GM12878 (cell line): ENCODE measurements around the gene SYNPO. TPM values are rescaled to one million over a fixed set of nuclear protein-coding genes. Genes with fewer than 3 reads are reported as not detected.

Experiments used
- ATAC-seq: fragments of 200-7000 bp; cut with Tn5 transposase; 3 replicates; pipeline ENCODE4 v1.9.1; 2020; ENCODE audit warnings: mild to moderate bottlenecking, moderate library complexity
- BruUV-seq: library from RNA; stranded (reverse); fragments of 400-500 nt; replicated peaks from 2 replicates; lab custom pipeline; 2021; lab: Mats Ljungman, UMichigan
- CTCF ChIA-PET: fragments of 300-600 bp; sonication (Branson Sonifier 250); formaldehyde crosslinking; extraction: SDS; loops from one replicate; lab custom pipeline; 2021; ENCODE audit warnings: inconsistent platforms; lab: Yijun Ruan, JAX
- POLR2A ChIA-PET: fragments of 350-600 bp; formaldehyde crosslinking; extraction: SDS; loops from one replicate; lab custom pipeline; 2021; ENCODE audit warnings: inconsistent platforms; lab: Charles Lee
- RAD21 ChIA-PET: fragments of 300-600 bp; sonication (Branson Sonifier 250); formaldehyde crosslinking; loops from one replicate; lab custom pipeline; 2023; ENCODE audit warnings: antibody characterized with exemption; ENCODE audit not compliant: unreplicated experiment; lab: Charles Lee
- SMC1A ChIA-PET: fragments of 300-600 bp; sonication (Branson Sonifier 250); formaldehyde crosslinking; loops from one replicate; lab custom pipeline; 2023; ENCODE audit not compliant: unreplicated experiment, uncharacterized antibody; lab: Charles Lee
- DNase-seq: peaks from one replicate; pipeline ENCODE4 v3.0.0-alpha.2; 2011; ENCODE audit warnings: low read depth, low spot score
- FAIRE-seq: peaks from 3 replicates; lab custom pipeline; 2011; peaks lifted over from hg19 to GRCh38; lab: Jason Lieb, UNC
- H2AFZ ChIP-seq: 2 replicates; pipeline ENCODE4 v1.6.0; 2011; ENCODE audit warnings: low read depth, low read length, control low read depth; ENCODE audit not compliant: control insufficient read depth
- H3K27ac ChIP-seq: 2 replicates; pipeline ENCODE4 v1.5.1; 2011; ENCODE audit warnings: control low read depth; ENCODE audit not compliant: control insufficient read depth, insufficient read depth
- H3K27me3 ChIP-seq, 2 experiments: replicated peaks in 1 of 2; 2 replicates each; pipeline versions ENCODE4 v1.6.0 to v1.6.1; 2011; ENCODE audit warnings: low read length in 1 of 2; ENCODE audit not compliant: control insufficient read depth in 2 of 2, insufficient read depth in 2 of 2
- H3K36me3 ChIP-seq, 2 experiments: 2 replicates each; pipeline ENCODE4 v1.5.1; 2011; ENCODE audit warnings: low read length in 1 of 2; ENCODE audit not compliant: control insufficient read depth in 2 of 2, insufficient read depth in 2 of 2
- H3K4me1 ChIP-seq: 2 replicates; pipeline ENCODE4 v1.6.1; 2011; ENCODE audit warnings: mild to moderate bottlenecking, low read length, moderate library complexity, mixed read lengths; ENCODE audit not compliant: control insufficient read depth, insufficient read depth
- H3K4me2 ChIP-seq: 2 replicates; pipeline ENCODE4 v1.6.0; 2011; ENCODE audit warnings: control low read depth; ENCODE audit not compliant: control insufficient read depth, insufficient read depth
- H3K4me3 ChIP-seq: fragments of 200-600 bp; sonication (generic); 2 replicates; pipeline ENCODE4 v1.5.1; 2016
- H3K79me2 ChIP-seq: 2 replicates; pipeline ENCODE4 v1.6.0; 2011; ENCODE audit warnings: low read length; ENCODE audit not compliant: control insufficient read depth, insufficient read depth
- H3K9ac ChIP-seq: 2 replicates; pipeline ENCODE4 v1.8.0; 2011; ENCODE audit warnings: low read length, control low read depth, mixed read lengths; ENCODE audit not compliant: control insufficient read depth, insufficient read depth
- H3K9me3 ChIP-seq: replicated peaks from 3 replicates; pipeline ENCODE4 v1.5.1; 2011; ENCODE audit warnings: mild to moderate bottlenecking, low read length; ENCODE audit not compliant: control insufficient read depth, insufficient read depth
- H4K20me1 ChIP-seq: 2 replicates; pipeline ENCODE4 v1.6.0; 2011; ENCODE audit not compliant: control insufficient read depth, insufficient read depth
- CREM ChIP-seq: IDR thresholded peaks from 2 replicates; pipeline ENCODE4 v1.6.1; 2014; ENCODE audit warnings: antibody characterized with exemption, low read depth
- EED ChIP-seq: sonication (generic); IDR thresholded peaks from 2 replicates; pipeline ENCODE4 v1.6.1; 2016; ENCODE audit warnings: antibody characterized with exemption, low read depth
- EP300 ChIP-seq, 2 experiments: fragments of 150-350 bp in 1 of 2; IDR thresholded peaks; 2 replicates each; pipeline ENCODE4 v1.6.1; 2011 to 2012; ENCODE audit warnings: low read depth in 2 of 2, low read length in 2 of 2, borderline replicate concordance in 1 of 2, improper control_type of control experiment in 1 of 2, inconsistent platforms in 1 of 2; ENCODE audit not compliant: control insufficient read depth in 1 of 2
- NR2C2 ChIP-seq: IDR thresholded peaks from 2 replicates; pipeline ENCODE4 v1.6.1; 2011; ENCODE audit warnings: borderline replicate concordance, low read depth; ENCODE audit not compliant: control insufficient read depth, insufficient read length
- POLR2A ChIP-seq: IDR thresholded peaks from 2 replicates; pipeline ENCODE4 v1.6.1; 2011; ENCODE audit warnings: low read depth, mild to moderate bottlenecking, low read length
- RELB ChIP-seq: fragments of 450-650 bp; IDR thresholded peaks from 2 replicates; pipeline ENCODE4 v1.6.1; 2017; ENCODE audit warnings: low read depth, mild to moderate bottlenecking, moderate library complexity
- REST ChIP-seq: IDR thresholded peaks from 2 replicates; pipeline ENCODE4 v1.6.1; 2012; ENCODE audit warnings: mild to moderate bottlenecking, low read depth, low read length
- TAF1 ChIP-seq: IDR thresholded peaks from 2 replicates; pipeline ENCODE4 v1.6.1; 2011; ENCODE audit warnings: mild to moderate bottlenecking, low read depth, low read length, borderline replicate concordance
- TCF7 ChIP-seq: IDR thresholded peaks from 2 replicates; pipeline ENCODE4 v1.6.1; 2014; ENCODE audit warnings: antibody characterized with exemption, borderline replicate concordance
- ZNF274 ChIP-seq: IDR thresholded peaks from one replicate; pipeline ENCODE4 v1.8.0; 2011; ENCODE audit not compliant: insufficient read length, insufficient read depth
- WGBS: methylation state at CpG from one replicate; pipeline ENCODE4 v1.1.6; 2016; ENCODE audit warnings: low lambda C conversion rate; ENCODE audit not compliant: insufficient replicate concordance, insufficient coverage; ENCODE audit errors: missing lambda C conversion rate; 5-methylcytosine and 5-hydroxymethylcytosine counted together
- in situ Hi-C: fragments of 300-500 bp; cut with MboI; formaldehyde crosslinking; loops from 9 replicates; pipeline ENCODE4 v1.14.3; 2018; ENCODE audit warnings: mixed read lengths
- intact Hi-C: fragments of 100-400 bp; cut with micrococcal nuclease; formaldehyde crosslinking; loops from one replicate; pipeline ENCODE4 v1.14.2; 2022; ENCODE audit not compliant: unreplicated experiment
- polyA plus RNA-seq, 11 experiments: library from polyadenylated mRNA; depleted of rRNA in 4 of 11; unstranded in 6 of 11; stranded (reverse) in 5 of 11; fragments of >200 nt; fragmentation: Nextera tagmentation in 4 of 11; fragmentation: Illumina TruSeq in 1 of 11; extraction: Ambion mirVana in 4 of 11; extraction: Trizol in 1 of 11; gene quantifications; 1 replicate in 1 of 11; 2 replicates in 10 of 11; pipeline versions ENCODE4 v1.2.1 to v1.2.3, GENCODE V29; 2011 to 2016; ENCODE audit warnings: inconsistent platforms in 2 of 11, missing spikeins in 2 of 11, low read depth in 1 of 11
- total RNA-seq, 4 experiments: library from RNA; depleted of rRNA in 3 of 4; stranded (reverse); fragments of >200 nt in 3 of 4; fragmentation: Illumina TruSeq in 1 of 4; extraction: Trizol in 1 of 4; gene quantifications; 2 replicates each; pipeline versions ENCODE4 v1.2.1 to v1.2.3, GENCODE V29; 2013 to 2021

SYNPO gene
- total and polyA plus RNA-seq, 10 of the 15 experiments (the other 5 are each of a cell fraction or from before 2014, with no cell fraction given): 0.77 to 21.0 (median 3.9) TPM

- no TSS peak for BruUV-seq
- H3K79me2 ChIP-seq: no peaks in the 10 kb centered on the region
- H3K36me3 ChIP-seq: no peaks in the 10 kb centered on the region
- SMC1A ChIA-PET: interaction anchor here (0.6 kb wide), 1 partner anchor 44 kb away, joined by 3 read pairs; no protein-coding TSS in a partner anchor
- TF ChIP-seq EED: no peak
- no peak for TF ChIP-seq POLR2A
- no peak for TF ChIP-seq TAF1
- no peak for TF ChIP-seq CREM
- intact Hi-C loops (no loop called here), in situ Hi-C loops (no loop called here)
- no peaks in the 10 kb centered on the region; a peak in 1 of 4 replicates for H3K27me3 ChIP-seq
- peaks cover 4% of the 10 kb centered on the region for H3K4me1 ChIP-seq
- CTCF ChIA-PET: interaction anchor here (1.0 to 1.1 kb wide), 2 partner anchors 43 to 97 kb away, joined by 3 read pairs; partner anchors contain the start of gene RBM22
- H3K9ac ChIP-seq: no peak overlapping the region
- H2AFZ ChIP-seq: no peak overlapping the region
- no peak overlapping the region for H3K4me3 ChIP-seq
- H3K27ac ChIP-seq: no peak overlapping the region
- RAD21 ChIA-PET: no interaction called here
- ATAC-seq (no peak), FAIRE-seq (no peak), DNase-seq (no peak)
- no peak overlapping the region for H3K4me2 ChIP-seq
- no peaks in the 10 kb centered on the region for H3K9me3 ChIP-seq
- WGBS: 40% methylated on average over 3 of the region's 3 CpGs
- POLR2A ChIA-PET: no interaction called here
- no peaks in the 10 kb centered on the region for H4K20me1 ChIP-seq
Measured at GRCh38 chr5:150603491-150603890, 37.0 kb upstream of the SYNPO start.

- DNase-seq (no peak), ATAC-seq (no peak), FAIRE-seq (no peak)
- no TSS peak for BruUV-seq
- intact Hi-C loops (no loop called here), in situ Hi-C loops (no loop called here)
- no peak overlapping the region for H2AFZ ChIP-seq
- no peaks in the 10 kb centered on the region; a peak in 1 of 4 replicates for H3K27me3 ChIP-seq
- 90% methylated on average over 4 of the region's 4 CpGs for WGBS
- H3K36me3 ChIP-seq: no peaks in the 10 kb centered on the region
- CTCF ChIA-PET: interaction anchor here (1.0 kb wide), 1 partner anchor 97 kb away, joined by 3 read pairs; the partner anchor contains the start of gene RBM22
- TF ChIP-seq NR2C2 (no peak), TCF7 (no peak), EP300 (IDR thresholded peaks at IDR 0.05; ENCODE audit: borderline replicate concordance in 1 of 2, control insufficient read depth in 1 of 2, low read depth in 2 of 2, low read length in 2 of 2) (no peak), REST (no peak), RELB (no peak), ZNF274 (no peak)
- H4K20me1 ChIP-seq: no peaks in the 10 kb centered on the region
- no peak overlapping the region for H3K9ac ChIP-seq
- no peak overlapping the region for H3K4me3 ChIP-seq
- peaks cover 4% of the 10 kb centered on the region for H3K4me1 ChIP-seq
- SMC1A ChIA-PET: interaction anchor here (1.3 to 1.7 kb wide), 2 partner anchors 13 to 24 kb away, joined by 3 read pairs; no protein-coding TSS in a partner anchor
- POLR2A ChIA-PET: no interaction called here
- H3K4me2 ChIP-seq: no peak overlapping the region
- no peaks in the 10 kb centered on the region for H3K79me2 ChIP-seq
- H3K9me3 ChIP-seq: no peaks in the 10 kb centered on the region
- RAD21 ChIA-PET: no interaction called here
- H3K27ac ChIP-seq: no peak overlapping the region
Measured at GRCh38 chr5:150604010-150604409, 36.5 kb upstream of the SYNPO start.
